ENCODE data around the gene ERG.
A peak's percentile ranks its signal among the peaks of the same experiment; 100 is the strongest.

ERG gene

GRCh38 chr21:38474124-38474523 lies 24.2 kb downstream of the ERG start:
- DNase-seq (ENCODE audit: low read depth), result no peak

- no peak for DNase-seq (ENCODE audit: low read depth)
Observed at GRCh38 chr21:38472412-38473108, 25.7 kb downstream of the ERG start.

DNA sequence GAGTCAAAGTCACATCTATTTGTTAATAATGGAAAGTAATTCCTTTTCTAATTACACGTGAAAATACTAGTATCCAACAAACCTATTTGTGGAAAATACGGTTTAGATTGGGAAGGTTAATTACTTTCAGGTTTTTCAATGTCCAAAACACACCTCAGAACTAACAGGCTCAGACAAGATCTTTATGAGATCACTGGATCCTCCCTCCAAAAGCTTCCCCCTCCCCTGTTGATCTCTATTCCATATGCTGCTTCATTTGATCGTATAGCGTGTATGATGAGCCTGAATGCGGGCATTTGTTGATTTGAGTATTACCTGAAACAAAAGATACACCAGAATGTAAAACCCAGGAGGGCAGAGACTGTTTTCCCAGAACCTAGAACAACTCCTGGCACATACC lies 26.5 kb downstream of the ERG start:
- no peak for DNase-seq (ENCODE audit: low read depth)

- DNase-seq (ENCODE audit: low read depth), result no peak
Observed at GRCh38 chr21:38470755-38471154, 27.5 kb downstream of the ERG start.

DNA sequence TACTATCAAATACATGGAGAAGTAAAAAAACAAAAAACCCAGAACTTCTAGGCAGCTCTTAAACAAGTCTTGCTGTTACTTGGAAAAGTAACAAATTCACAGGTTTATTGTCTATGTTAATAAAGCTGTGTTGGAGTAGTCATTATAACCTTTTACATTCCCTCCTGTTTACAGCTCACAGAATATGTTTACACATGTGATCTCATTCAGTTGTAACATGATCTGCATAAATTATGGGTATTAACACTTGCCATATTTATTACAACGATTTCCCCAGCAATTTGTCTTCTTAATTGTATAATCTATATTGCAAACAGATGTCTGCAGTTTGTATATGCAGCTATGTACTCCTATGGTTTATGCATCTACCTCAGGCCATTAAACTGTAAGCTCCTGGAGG lies 28.6 kb downstream of the ERG start:
- DNase-seq (ENCODE audit: low read depth), result no peak

- DNase-seq (ENCODE audit: low read depth), result no peak
Observed at GRCh38 chr21:38468989-38469388, 29.3 kb downstream of the ERG start.

GRCh38 chr21:38467911-38468310 lies 30.4 kb downstream of the ERG start:
- DNase-seq (ENCODE audit: low read depth), result no peak

DNA sequence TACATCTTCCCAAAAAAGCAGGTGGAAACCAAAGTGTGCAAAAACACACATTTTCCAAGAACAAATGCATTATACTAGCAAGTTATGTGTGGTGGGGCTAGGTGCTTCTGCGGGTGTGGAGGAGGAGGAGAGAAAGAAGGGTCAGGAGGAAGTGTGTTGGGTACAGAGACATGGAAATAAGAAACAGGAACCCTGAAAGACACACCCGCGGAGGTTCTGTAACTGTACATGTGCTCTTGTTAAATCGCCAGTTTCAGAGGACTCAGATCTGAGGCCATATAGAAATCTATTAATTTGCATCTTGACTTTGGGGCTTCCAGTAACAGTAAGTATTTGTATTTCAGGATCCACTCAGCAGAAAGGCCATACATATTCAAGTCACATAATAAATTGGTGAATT lies 30.9 kb downstream of the ERG start:
- no peak for DNase-seq (ENCODE audit: low read depth)

DNA sequence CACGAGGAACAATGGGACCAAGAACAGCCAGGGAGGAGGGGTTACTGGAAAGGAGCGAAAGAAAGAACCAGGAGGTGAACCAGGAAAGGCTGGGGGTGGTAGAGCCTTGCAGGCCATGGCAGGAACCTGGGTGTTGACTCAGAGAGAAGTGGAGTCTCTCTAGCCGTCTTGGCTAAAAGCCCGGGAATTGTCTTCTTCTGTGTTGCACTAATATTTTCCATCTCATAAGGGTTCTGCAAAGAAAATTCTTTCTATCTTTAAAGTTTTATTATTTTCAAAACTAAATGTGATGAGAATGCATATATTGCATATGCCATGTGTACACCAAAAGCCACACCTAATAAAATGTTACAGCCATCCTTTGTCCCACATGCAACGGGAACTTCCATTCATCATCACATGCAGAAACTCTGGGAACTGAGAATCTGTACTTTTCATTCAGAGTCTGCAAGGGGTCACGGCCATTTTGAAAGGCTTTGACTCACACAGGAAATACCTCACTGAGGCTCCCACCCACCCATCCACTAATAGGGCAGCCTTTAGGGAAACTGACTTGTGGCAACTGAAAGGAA lies 38.0 kb downstream of the ERG start:
- DNase-seq (ENCODE audit: low read depth), result no peak

DNA sequence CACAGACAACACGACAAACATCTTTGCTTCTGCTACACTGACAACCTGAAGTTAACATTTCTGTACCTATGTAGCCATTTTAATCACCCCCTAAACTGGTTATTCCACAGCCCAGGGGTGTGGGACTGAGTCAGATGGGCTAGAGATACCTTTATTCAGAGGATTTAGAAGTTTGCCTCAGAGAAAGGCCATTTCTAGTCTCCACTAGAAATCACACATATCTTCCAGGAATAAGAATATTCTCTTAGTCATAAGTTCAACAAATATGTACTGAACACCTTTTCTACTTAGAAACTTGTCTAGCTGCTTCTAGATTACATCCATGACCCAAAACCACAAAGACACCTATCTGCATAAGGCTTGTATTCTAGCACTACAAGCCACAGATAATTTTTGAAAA lies 38.8 kb downstream of the ERG start:
- no peak for DNase-seq (ENCODE audit: low read depth)

DNA sequence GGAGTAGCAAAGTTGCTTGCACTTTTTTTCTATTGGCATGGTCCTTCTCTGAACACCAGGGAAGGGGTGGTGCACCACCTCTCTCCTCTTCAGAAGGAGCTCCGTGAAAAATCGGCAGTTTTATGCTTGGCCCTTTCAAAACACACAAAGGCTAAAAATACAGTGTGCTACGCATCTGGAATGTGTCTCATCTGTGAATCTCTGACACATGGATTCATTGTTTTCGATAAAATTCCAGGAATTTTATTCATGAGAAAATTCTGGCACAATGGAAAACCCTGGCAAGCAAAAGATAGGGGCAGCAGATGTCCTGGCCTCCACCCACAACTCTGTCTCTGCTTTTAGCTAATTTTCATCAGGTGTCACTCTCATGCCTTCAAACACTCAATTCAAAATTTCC lies 42.9 kb downstream of the ERG start:
- DNase-seq (ENCODE audit: low read depth), result no peak

GRCh38 chr21:38454702-38455101 lies 43.6 kb downstream of the ERG start:
- DNase-seq (ENCODE audit: low read depth), result no peak

DNA sequence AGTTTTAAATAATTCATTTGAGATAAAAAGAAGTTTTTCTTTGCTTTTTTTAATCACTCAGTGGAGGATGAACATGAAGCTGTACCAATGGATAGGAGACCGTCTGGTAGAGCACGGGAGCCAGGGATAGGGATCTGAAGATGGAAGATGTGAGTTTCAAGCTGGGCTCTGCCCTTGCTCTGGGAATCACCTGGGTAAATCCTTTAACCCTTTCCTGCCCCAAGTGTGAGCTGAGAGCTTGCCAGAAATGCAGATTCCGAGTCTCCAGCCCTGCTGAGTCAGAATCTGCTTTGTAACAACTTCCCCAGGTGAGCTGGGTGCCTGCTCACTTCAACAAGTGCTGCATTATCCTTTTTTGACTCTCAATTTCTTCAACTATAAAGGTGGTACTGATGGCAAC lies 44.1 kb downstream of the ERG start:
- no peak for DNase-seq (ENCODE audit: low read depth)

GRCh38 chr21:38448671-38449385 lies 49.4 kb downstream of the ERG start:
- DNase-seq (ENCODE audit: low read depth), result no peak

DNA sequence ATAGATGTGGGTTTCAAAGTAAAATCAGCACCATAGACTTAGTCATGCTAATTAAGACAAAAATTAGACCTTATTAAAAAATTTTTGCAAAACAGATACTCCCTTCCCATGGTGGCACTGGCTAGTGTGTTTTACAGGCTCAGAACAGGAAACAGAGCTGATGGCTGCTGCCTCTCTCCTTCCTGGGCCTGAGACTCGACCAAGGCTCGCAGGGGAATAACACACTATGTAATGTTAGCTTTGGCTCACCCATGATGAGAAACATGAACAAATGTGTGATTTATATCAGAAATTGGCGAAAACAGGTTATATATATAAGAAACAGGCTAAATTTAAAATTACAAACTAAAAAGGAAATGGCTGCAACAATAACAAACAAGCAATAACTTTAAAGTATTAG lies 50.7 kb downstream of the ERG start:
- DNase-seq (ENCODE audit: low read depth), result no peak

- DNase-seq (ENCODE audit: low read depth), result no peak
Observed at GRCh38 chr21:38444691-38445090, 53.6 kb downstream of the ERG start.

- DNase-seq (ENCODE audit: low read depth), result no peak
Observed at GRCh38 chr21:38443110-38443509, 55.2 kb downstream of the ERG start.

GRCh38 chr21:38441153-38441552 lies 57.1 kb downstream of the ERG start:
- DNase-seq (ENCODE audit: low read depth), result no peak

- DNase-seq (ENCODE audit: low read depth), result peak; percentile 46
Observed at GRCh38 chr21:38440746-38441145, 57.5 kb downstream of the ERG start.

DNA sequence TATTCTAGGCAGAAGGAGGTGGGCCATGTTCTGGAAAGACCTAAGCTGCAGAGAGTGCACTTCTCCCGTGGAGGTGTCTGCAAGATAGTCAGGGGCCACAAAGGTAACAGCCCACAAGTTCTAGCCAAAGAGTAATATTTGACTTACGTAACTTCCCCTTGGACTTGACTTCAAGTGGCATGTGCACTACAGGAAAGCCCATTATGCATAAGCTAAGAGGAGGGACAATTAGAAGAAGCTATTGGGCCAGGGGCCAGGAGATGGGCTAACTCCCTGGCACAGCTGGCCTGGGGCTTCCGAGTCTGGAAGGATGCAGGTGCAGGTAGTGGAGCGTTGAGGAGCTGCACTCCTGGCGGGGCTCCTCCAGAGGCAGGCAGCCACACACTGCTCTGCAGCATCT lies 58.3 kb downstream of the ERG start:
- no peak for DNase-seq (ENCODE audit: low read depth)

DNA sequence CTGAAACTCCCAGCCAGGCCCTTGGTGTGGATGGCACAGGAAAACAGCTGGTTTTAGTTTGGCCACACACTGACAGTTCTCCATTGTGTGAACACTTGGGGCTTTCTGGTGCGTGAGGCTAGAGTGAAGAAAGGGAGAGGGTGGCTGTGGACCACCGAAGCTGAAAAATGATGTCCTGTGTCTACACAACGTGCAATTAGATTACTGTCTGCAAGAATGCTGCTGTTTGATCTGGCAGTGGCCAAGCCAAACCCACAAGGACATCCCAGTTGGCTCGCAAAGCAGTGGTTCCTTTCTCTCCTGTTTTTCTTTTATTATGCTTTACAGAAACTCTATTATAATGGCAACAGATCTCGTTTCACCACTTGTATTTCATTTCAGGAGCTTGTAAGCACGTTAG lies 58.9 kb downstream of the ERG start:
- no peak for DNase-seq (ENCODE audit: low read depth)

DNA sequence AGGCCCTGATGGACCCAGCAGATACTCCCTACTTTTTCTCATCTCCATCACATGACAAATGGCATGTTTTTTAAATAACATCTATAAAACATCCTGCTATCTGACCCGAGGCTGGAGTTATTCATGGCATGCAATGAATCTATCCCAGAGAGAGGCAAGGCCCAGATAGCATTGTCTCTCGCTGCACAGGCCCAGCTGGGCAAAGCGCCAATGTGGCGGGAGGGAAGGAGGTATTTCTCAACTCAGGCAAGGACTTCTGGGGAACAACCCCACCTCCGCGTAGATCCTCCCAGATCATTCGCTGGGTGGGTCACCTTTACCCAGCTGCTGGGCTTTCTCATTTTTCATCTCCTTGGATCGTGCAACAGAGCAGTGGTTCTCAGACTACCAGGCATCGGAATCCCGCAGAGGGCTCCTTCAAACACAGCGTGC lies 59.8 kb downstream of the ERG start:
- DNase-seq (ENCODE audit: low read depth), result peak; percentile 12

DNA sequence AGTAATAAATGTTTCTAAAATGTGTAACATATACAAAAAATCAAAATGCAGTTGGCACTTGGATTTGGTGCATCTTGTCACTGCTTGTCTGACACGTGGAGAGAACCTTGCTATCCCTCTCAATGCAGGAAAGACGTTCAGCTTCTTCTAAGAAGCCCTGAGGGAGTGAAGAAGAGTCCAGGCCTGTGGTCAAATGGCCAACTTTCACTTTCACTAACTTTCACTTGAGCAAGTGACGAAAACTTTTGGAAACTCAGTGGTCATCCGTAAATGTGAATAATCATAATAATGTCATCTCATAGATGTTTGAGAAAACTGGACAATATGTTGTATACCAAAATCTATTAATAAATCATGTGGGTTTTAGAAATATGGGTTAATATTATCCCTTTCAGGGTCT lies 61.9 kb downstream of the ERG start:
- no peak for DNase-seq (ENCODE audit: low read depth)
